IMR-90 (cell line): Measurements from ENCODE around the gene TPD52L2. TPM values are rescaled to one million over a fixed set of nuclear protein-coding genes. Genes with fewer than 3 reads are reported as not detected.

Experiments used
- ATAC-seq: fragments of 200-7000 bp; cut with Tn5 transposase; 2 replicates; pipeline ENCODE4 v1.9.1; 2020; ENCODE audit warnings: low read depth, mild to moderate bottlenecking, moderate library complexity
- BruUV-seq: library from RNA; stranded (reverse); fragments of 400-500 nt; replicated peaks from 2 replicates; lab custom pipeline; 2021; lab: Mats Ljungman, UMichigan
- CTCF ChIA-PET: fragments of 300-600 bp; formaldehyde crosslinking; extraction: SDS; loops from one replicate; lab custom pipeline; 2021; ENCODE audit warnings: antibody characterized with exemption; lab: Yijun Ruan, JAX
- POLR2A ChIA-PET: fragments of 300-600 bp; sonication (Branson Sonifier 250); formaldehyde crosslinking; loops from one replicate; lab custom pipeline; 2022; ENCODE audit warnings: antibody characterized with exemption; ENCODE audit not compliant: unreplicated experiment; lab: Charles Lee
- DNase-seq: peaks from one replicate; pipeline ENCODE4 v3.0.0; 2013
- H2AFZ ChIP-seq: replicated peaks from 2 replicates; pipeline ENCODE3; 2013; ENCODE audit warnings: low read length, mild to moderate bottlenecking; ENCODE audit not compliant: poor library complexity
- H2AK5ac ChIP-seq: 2 replicates; pipeline ENCODE4 v1.6.1; 2013; ENCODE audit warnings: low read depth, low read length, inconsistent platforms
- H2AK9ac ChIP-seq: replicated peaks from 2 replicates; pipeline ENCODE3; 2013; ENCODE audit warnings: mild to moderate bottlenecking, low read depth, low read length, moderate library complexity; ENCODE audit not compliant: poor library complexity
- H2BK120ac ChIP-seq: 2 replicates; pipeline ENCODE4 v1.6.1; 2013; ENCODE audit warnings: low read depth, low read length, inconsistent platforms
- H2BK15ac ChIP-seq: 3 replicates; pipeline ENCODE4 v1.6.1; 2013; ENCODE audit warnings: low read depth, low read length, inconsistent platforms
- H2BK20ac ChIP-seq: 2 replicates; pipeline ENCODE4 v1.6.1; 2013; ENCODE audit warnings: low read depth, mild to moderate bottlenecking, inconsistent platforms, low read length, moderate library complexity
- H2BK5ac ChIP-seq: 2 replicates; pipeline ENCODE4 v1.6.1; 2013; ENCODE audit warnings: mild to moderate bottlenecking, low read depth, low read length, inconsistent platforms; ENCODE audit not compliant: poor library complexity, severe bottlenecking
- H3K14ac ChIP-seq: replicated peaks from 2 replicates; pipeline ENCODE4 v1.6.1; 2013; ENCODE audit warnings: low read depth, low read length, inconsistent platforms
- H3K18ac ChIP-seq: 2 replicates; pipeline ENCODE4 v1.6.1; 2013; ENCODE audit warnings: low read depth, low read length, control low read depth
- H3K23ac ChIP-seq: 2 replicates; pipeline ENCODE4 v1.6.1; 2013; ENCODE audit warnings: low read depth, low read length, inconsistent platforms
- H3K27ac ChIP-seq: 2 replicates; pipeline ENCODE4 v1.5.1; 2013; ENCODE audit warnings: mild to moderate bottlenecking, control low read depth, low read length; ENCODE audit not compliant: insufficient read depth
- H3K27me3 ChIP-seq: 2 replicates; pipeline ENCODE4 v1.6.1; 2013; ENCODE audit warnings: low read length; ENCODE audit not compliant: control insufficient read depth, insufficient read depth
- H3K36me3 ChIP-seq: 2 replicates; pipeline ENCODE4 v1.6.1; 2013; ENCODE audit warnings: low read length, mixed read lengths; ENCODE audit not compliant: control insufficient read depth, insufficient read depth
- H3K4ac ChIP-seq: 2 replicates; pipeline ENCODE4 v1.6.1; 2013; ENCODE audit warnings: low read depth, low read length, inconsistent platforms
- H3K4me1 ChIP-seq: 2 replicates; pipeline ENCODE4 v1.6.1; 2013; ENCODE audit warnings: low read length, mixed read lengths; ENCODE audit not compliant: control insufficient read depth, insufficient read depth
- H3K4me2 ChIP-seq: 2 replicates; pipeline ENCODE4 v1.6.1; 2013; ENCODE audit warnings: low read depth, mild to moderate bottlenecking, control low read depth, low read length, moderate library complexity
- H3K4me3 ChIP-seq: 2 replicates; pipeline ENCODE4 v1.5.1; 2013; ENCODE audit warnings: low read depth, mild to moderate bottlenecking, control low read depth, low read length, moderate library complexity; ENCODE audit not compliant: insufficient read depth
- H3K56ac ChIP-seq: 2 replicates; pipeline ENCODE4 v1.6.1; 2013; ENCODE audit warnings: low read length, inconsistent platforms; ENCODE audit not compliant: insufficient read depth; ENCODE audit errors: extremely low read depth
- H3K79me1 ChIP-seq, 2 experiments: 2 replicates each; pipeline ENCODE4 v1.6.1; 2013; ENCODE audit warnings: low read length in 2 of 2, inconsistent platforms in 1 of 2, low read depth in 1 of 2
- H3K9ac ChIP-seq: 2 replicates; pipeline ENCODE4 v1.6.1; 2013; ENCODE audit warnings: low read depth, low read length, control low read depth
- H3K9me1 ChIP-seq: 2 replicates; pipeline ENCODE4 v1.6.1; 2013; ENCODE audit warnings: low read length, inconsistent platforms; ENCODE audit not compliant: insufficient read depth
- H3K9me3 ChIP-seq: 2 replicates; pipeline ENCODE4 v1.6.1; 2013; ENCODE audit warnings: low read length; ENCODE audit not compliant: control insufficient read depth, insufficient read depth
- H4K20me1 ChIP-seq: 2 replicates; pipeline ENCODE4 v1.6.1; 2013; ENCODE audit warnings: low read length, inconsistent platforms; ENCODE audit not compliant: insufficient read depth
- H4K5ac ChIP-seq: 2 replicates; pipeline ENCODE4 v1.6.1; 2013; ENCODE audit warnings: mild to moderate bottlenecking, low read depth, low read length, control low read depth
- H4K8ac ChIP-seq, 2 experiments: 2 replicates each; pipeline ENCODE4 v1.6.1; 2013; ENCODE audit warnings: low read depth in 2 of 2, low read length in 2 of 2, control low read depth in 1 of 2, inconsistent platforms in 1 of 2
- H4K91ac ChIP-seq: 2 replicates; pipeline ENCODE4 v1.6.1; 2013; ENCODE audit warnings: low read depth, low read length, inconsistent platforms; ENCODE audit not compliant: insufficient read depth
- CEBPB ChIP-seq: IDR thresholded peaks from 2 replicates; pipeline ENCODE4 v1.6.1; 2012; ENCODE audit warnings: low read depth, low read length, improper control_type of control experiment
- MAFK ChIP-seq: IDR thresholded peaks from 2 replicates; pipeline ENCODE4 v1.6.1; 2012; ENCODE audit warnings: low read depth, low read length, improper control_type of control experiment
- MAZ ChIP-seq: IDR thresholded peaks from 2 replicates; pipeline ENCODE4 v1.6.1; 2012; ENCODE audit warnings: low read depth, mild to moderate bottlenecking, low read length, improper control_type of control experiment, moderate library complexity, borderline replicate concordance
- MXI1 ChIP-seq: IDR thresholded peaks from 2 replicates; pipeline ENCODE4 v1.6.1; 2012; ENCODE audit warnings: low read depth, mild to moderate bottlenecking, low read length, moderate library complexity, borderline replicate concordance
- POLR2A ChIP-seq: IDR thresholded peaks from 2 replicates; pipeline ENCODE4 v1.6.1; 2012; ENCODE audit warnings: mild to moderate bottlenecking, low read depth, low read length
- RFX5 ChIP-seq: IDR thresholded peaks from 2 replicates; pipeline ENCODE4 v1.8.0; 2012; ENCODE audit warnings: low read depth, mild to moderate bottlenecking, low read length, moderate library complexity
- SMC3 ChIP-seq: fragments of 150-350 bp; IDR thresholded peaks from 2 replicates; pipeline ENCODE4 v1.6.1; 2016; ENCODE audit warnings: low read depth, mild to moderate bottlenecking, antibody characterized with exemption, low read length, moderate library complexity
- WGBS, 2 experiments: methylation state at CpG; one replicate each; pipeline versions ENCODE4 v1.1.5 to v1.1.7; 2013; ENCODE audit warnings: missing lambda C conversion rate in 2 of 2; ENCODE audit not compliant: insufficient read length in 1 of 2; ENCODE audit errors: extremely low coverage in 2 of 2; 5-methylcytosine and 5-hydroxymethylcytosine counted together
- dilution Hi-C: fragments of 300-500 bp; cut with HindIII; formaldehyde crosslinking; loops from one replicate; pipeline ENCODE4 v1.14.3; 2018; ENCODE audit warnings: low sequenced_read_pairs; ENCODE audit not compliant: unreplicated experiment
- in situ Hi-C: fragments of 300-500 bp; cut with MboI; formaldehyde crosslinking; loops from 3 replicates; pipeline ENCODE4 v1.14.3; 2019; ENCODE audit warnings: low sequenced_read_pairs, inconsistent platforms, mixed read lengths
- intact Hi-C: fragments of 100-400 bp; cut with micrococcal nuclease; formaldehyde crosslinking; loops from 2 replicates; pipeline ENCODE4 v1.10.0; 2022
- polyA plus RNA-seq, 3 experiments: library from polyadenylated mRNA; depleted of rRNA; stranded (reverse); fragments of >200 nt; gene quantifications; 2 replicates each; pipeline ENCODE4 v1.2.3, GENCODE V29; 2012; ENCODE audit warnings: low replicate concordance in 1 of 3
- total RNA-seq: library from RNA; depleted of rRNA; stranded (reverse); fragments of >200 nt; gene quantifications from 2 replicates; pipeline ENCODE4 v1.2.3, GENCODE V29; 2012
- TF ChIP-seq, protein P1 (sequence below): fragments of 150-350 bp; IDR thresholded peaks from 2 replicates; pipeline ENCODE4 v1.6.1; 2016; ENCODE audit warnings: low read depth, mild to moderate bottlenecking, low read length, moderate library complexity, borderline replicate concordance
- TF ChIP-seq, protein P2 (sequence below): conservative IDR thresholded peaks from 2 replicates; pipeline ENCODE4 v1.5.1; 2012; ENCODE audit warnings: mild to moderate bottlenecking, low read depth, low read length, improper control_type of control experiment
- TF ChIP-seq, protein P3 (sequence below): fragments of 150-350 bp; IDR thresholded peaks from 2 replicates; pipeline ENCODE4 v1.6.1; 2017; ENCODE audit warnings: mild to moderate bottlenecking, antibody characterized with exemption, low read length, low read depth

Gene TPD52L2
- total and polyA plus RNA-seq, 2 of the 4 experiments (the other 2 are of a cell fraction): 113 to 189 TPM

DNA sequence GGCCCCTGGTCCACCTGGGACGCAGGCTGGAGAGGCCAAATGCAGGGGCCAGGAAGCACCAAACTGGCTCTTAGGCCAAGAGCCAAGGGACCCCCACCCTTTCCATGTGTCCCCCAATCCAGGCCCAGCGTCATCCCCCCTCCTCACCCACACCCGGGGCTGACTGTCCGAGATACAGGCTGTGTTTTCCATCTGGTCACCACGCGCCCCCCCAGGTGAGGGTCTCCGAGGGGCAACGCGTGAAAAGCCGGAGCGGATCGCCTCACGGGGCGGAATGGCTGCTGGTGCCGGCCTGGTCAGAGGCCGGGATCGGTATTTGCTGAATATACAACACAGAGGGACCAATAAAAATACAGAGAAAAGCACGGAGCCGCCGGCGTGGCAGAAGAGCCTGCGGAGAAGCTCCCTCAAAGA is 9.0 kb upstream of the TPD52L2 start:
- H3K4me3 ChIP-seq: no peak overlapping the region
- no peak overlapping the region for H2AK5ac ChIP-seq
- BruUV-seq: no TSS peak
- H4K5ac ChIP-seq: no peak overlapping the region
- no peaks in the 10 kb centered on the region; the same call in 1 of the 2 replicates for H3K27me3 ChIP-seq
- no peak overlapping the region for H3K56ac ChIP-seq
- POLR2A ChIA-PET: no interaction called here
- no peak overlapping the region for H3K27ac ChIP-seq
- no peaks in the 10 kb centered on the region for H3K36me3 ChIP-seq
- no peak overlapping the region for H2BK120ac ChIP-seq
- no peaks in the 10 kb centered on the region for H3K9me1 ChIP-seq
- H4K91ac ChIP-seq: no peak overlapping the region
- H3K4ac ChIP-seq: no peak overlapping the region
- H2BK5ac ChIP-seq: no peak overlapping the region
- H2AK9ac ChIP-seq: no peak overlapping the region
- no peak overlapping the region for H3K4me2 ChIP-seq
- no peaks in the 10 kb centered on the region; the same call in 1 of the 2 replicates for H4K20me1 ChIP-seq
- H3K9ac ChIP-seq: no peak overlapping the region
- no peak overlapping the region for H3K14ac ChIP-seq
- no peak overlapping the region for H3K23ac ChIP-seq
- H3K4me1 ChIP-seq: peaks cover 27% of the 10 kb centered on the region
- ATAC-seq: no peak
- no peak for DNase-seq
- no peaks in the 10 kb centered on the region for H3K9me3 ChIP-seq
- H4K8ac ChIP-seq: no peak overlapping the region
- intact Hi-C loops (no loop called here), dilution Hi-C loops (no loop called here), in situ Hi-C loops (loop anchor here (5.0 kb wide), 1 partner anchor 74 kb away; no protein-coding TSS in a partner anchor)
- H3K79me1 ChIP-seq: no peaks in the 10 kb centered on the region
- H2BK15ac ChIP-seq: no peak overlapping the region
- H2BK20ac ChIP-seq: no peak overlapping the region
- no peak overlapping the region for H3K18ac ChIP-seq
- H2AFZ ChIP-seq: peak overlapping the region; percentile 43
- CTCF ChIA-PET: interaction anchor here (1.2 kb wide), 1 partner anchor 8 kb away, joined by 3 read pairs; no protein-coding TSS in a partner anchor
- WGBS, 2 experiments: 66% methylated on average over 15 of the region's 22 CpGs; no CpG with 5 or more reads in 1 of the 2 experiments
- no peak for TF ChIP-seq MAZ
- TF ChIP-seq RFX5: no peak
- no peak for TF ChIP-seq POLR2A
- TF ChIP-seq CEBPB: no peak
- TF ChIP-seq, protein P1, sequence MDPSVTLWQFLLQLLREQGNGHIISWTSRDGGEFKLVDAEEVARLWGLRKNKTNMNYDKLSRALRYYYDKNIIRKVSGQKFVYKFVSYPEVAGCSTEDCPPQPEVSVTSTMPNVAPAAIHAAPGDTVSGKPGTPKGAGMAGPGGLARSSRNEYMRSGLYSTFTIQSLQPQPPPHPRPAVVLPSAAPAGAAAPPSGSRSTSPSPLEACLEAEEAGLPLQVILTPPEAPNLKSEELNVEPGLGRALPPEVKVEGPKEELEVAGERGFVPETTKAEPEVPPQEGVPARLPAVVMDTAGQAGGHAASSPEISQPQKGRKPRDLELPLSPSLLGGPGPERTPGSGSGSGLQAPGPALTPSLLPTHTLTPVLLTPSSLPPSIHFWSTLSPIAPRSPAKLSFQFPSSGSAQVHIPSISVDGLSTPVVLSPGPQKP: no peak
- TF ChIP-seq, protein P2, sequence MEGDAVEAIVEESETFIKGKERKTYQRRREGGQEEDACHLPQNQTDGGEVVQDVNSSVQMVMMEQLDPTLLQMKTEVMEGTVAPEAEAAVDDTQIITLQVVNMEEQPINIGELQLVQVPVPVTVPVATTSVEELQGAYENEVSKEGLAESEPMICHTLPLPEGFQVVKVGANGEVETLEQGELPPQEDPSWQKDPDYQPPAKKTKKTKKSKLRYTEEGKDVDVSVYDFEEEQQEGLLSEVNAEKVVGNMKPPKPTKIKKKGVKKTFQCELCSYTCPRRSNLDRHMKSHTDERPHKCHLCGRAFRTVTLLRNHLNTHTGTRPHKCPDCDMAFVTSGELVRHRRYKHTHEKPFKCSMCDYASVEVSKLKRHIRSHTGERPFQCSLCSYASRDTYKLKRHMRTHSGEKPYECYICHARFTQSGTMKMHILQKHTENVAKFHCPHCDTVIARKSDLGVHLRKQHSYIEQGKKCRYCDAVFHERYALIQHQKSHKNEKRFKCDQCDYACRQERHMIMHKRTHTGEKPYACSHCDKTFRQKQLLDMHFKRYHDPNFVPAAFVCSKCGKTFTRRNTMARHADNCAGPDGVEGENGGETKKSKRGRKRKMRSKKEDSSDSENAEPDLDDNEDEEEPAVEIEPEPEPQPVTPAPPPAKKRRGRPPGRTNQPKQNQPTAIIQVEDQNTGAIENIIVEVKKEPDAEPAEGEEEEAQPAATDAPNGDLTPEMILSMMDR: no peak
- TF ChIP-seq MXI1: no peak
- TF ChIP-seq, protein P3, sequence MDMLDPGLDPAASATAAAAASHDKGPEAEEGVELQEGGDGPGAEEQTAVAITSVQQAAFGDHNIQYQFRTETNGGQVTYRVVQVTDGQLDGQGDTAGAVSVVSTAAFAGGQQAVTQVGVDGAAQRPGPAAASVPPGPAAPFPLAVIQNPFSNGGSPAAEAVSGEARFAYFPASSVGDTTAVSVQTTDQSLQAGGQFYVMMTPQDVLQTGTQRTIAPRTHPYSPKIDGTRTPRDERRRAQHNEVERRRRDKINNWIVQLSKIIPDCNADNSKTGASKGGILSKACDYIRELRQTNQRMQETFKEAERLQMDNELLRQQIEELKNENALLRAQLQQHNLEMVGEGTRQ: no peak
- TF ChIP-seq MAFK: no peak
- no peak for TF ChIP-seq SMC3
